ENCODE results near the gene CHST11.
"Not testable (repeated sequence)": the region's sequence is repeated elsewhere in the genome, so short reads cannot be mapped to it uniquely, and the experiment has no call there.

CHST11 gene

GRCh38 chr12:104568487-104568868, 111.7 kb downstream of the CHST11 start:
- no peak for DNase-seq

GRCh38 chr12:104568935-104569334, 112.2 kb downstream of the CHST11 start:
- DNase-seq: peak; percentile 11

GRCh38 chr12:104569346-104570173, 112.8 kb downstream of the CHST11 start:
- peak; percentile 70 for DNase-seq

- no peak for DNase-seq
Measured at GRCh38 chr12:104570174-104570907, 113.6 kb downstream of the CHST11 start.

- no peak for DNase-seq
Measured at GRCh38 chr12:104571328-104571727, 114.6 kb downstream of the CHST11 start.

- DNase-seq: not testable (repeated sequence)
Measured at GRCh38 chr12:104574353-104574752, 117.6 kb downstream of the CHST11 start.

GRCh38 chr12:104574758-104575157, 118.0 kb downstream of the CHST11 start:
- not testable (repeated sequence) for DNase-seq

- DNase-seq: no peak
Measured at GRCh38 chr12:104575442-104576186, 118.9 kb downstream of the CHST11 start.

- no peak for DNase-seq
Measured at GRCh38 chr12:104576187-104576778, 119.5 kb downstream of the CHST11 start.

GRCh38 chr12:104576980-104577580, 120.3 kb downstream of the CHST11 start:
- no peak for DNase-seq

- no peak for DNase-seq
Measured at GRCh38 chr12:104577581-104577981, 120.8 kb downstream of the CHST11 start.

- no peak for DNase-seq
Measured at GRCh38 chr12:104578453-104578852, 121.7 kb downstream of the CHST11 start.

GRCh38 chr12:104579718-104580495, 123.2 kb downstream of the CHST11 start:
- no peak for DNase-seq

GRCh38 chr12:104581005-104581570, 124.3 kb downstream of the CHST11 start:
- no peak for DNase-seq

- DNase-seq: no peak
Measured at GRCh38 chr12:104582739-104583138, 126.0 kb downstream of the CHST11 start.

GRCh38 chr12:104583301-104583700, 126.6 kb downstream of the CHST11 start:
- DNase-seq: no peak

GRCh38 chr12:104585448-104586055, 128.8 kb downstream of the CHST11 start:
- DNase-seq: no peak

GRCh38 chr12:104586351-104586919, 129.7 kb downstream of the CHST11 start:
- no peak for DNase-seq

GRCh38 chr12:104588047-104588920, 131.5 kb downstream of the CHST11 start:
- no peak for DNase-seq
